Lung microvascular endothelial cell (primary cell): ENCODE measurements around the gene TTC7B. TPM values are rescaled to one million over a fixed set of nuclear protein-coding genes. Genes with fewer than 3 reads are reported as not detected.
"Not testable (repeated sequence)": the region's sequence is repeated elsewhere in the genome, so short reads cannot be mapped to it uniquely, and the experiment has no call there.

Source experiments
- DNase-seq, 2 donors: peaks; one replicate each; pipeline versions ENCODE4 v3.0.0 to v3.0.0-alpha.2; 2010; ENCODE audit warnings: low read depth in 2 of 2
- total RNA-seq: library from RNA; depleted of rRNA; stranded (reverse); fragments of >200 nt; gene quantifications from 2 replicates; pipeline ENCODE4 v1.2.1, GENCODE V29; 2014

The TTC7B gene
- total RNA-seq, result 9.2 and 14.7 TPM in 2 replicates

GRCh38 chr14:90815822-90816662, at the start of gene TTC7B:
Gene TTC7B, minus strand, starts transcription at chr14:90816430. Its CDS starts 135 bp downstream, at chr14:90816295.
- DNase-seq, result peak; percentile 43 to 56

GRCh38 chr14:90864741-90865140, 48.5 kb upstream of the TTC7B start:
- DNase-seq, result no peak

- DNase-seq, result no peak
These were observed 42.3 kb upstream of the TTC7B start for GRCh38 chr14:90858511-90858910.

- DNase-seq, result peak; percentile 32 to 64
These were observed 41.6 kb upstream of the TTC7B start for GRCh38 chr14:90857866-90858265.

- not testable (repeated sequence) for DNase-seq
These were observed 39.9 kb upstream of the TTC7B start for GRCh38 chr14:90856115-90856514.

- no peak for DNase-seq
These were observed 36.9 kb upstream of the TTC7B start for GRCh38 chr14:90853116-90853515.

- no peak for DNase-seq
These were observed 35.3 kb upstream of the TTC7B start for GRCh38 chr14:90851327-90852036.

- peak; percentile 83 to 92 for DNase-seq
These were observed 34.3 kb upstream of the TTC7B start for GRCh38 chr14:90850487-90850886.

GRCh38 chr14:90849787-90850444, 33.7 kb upstream of the TTC7B start:
- DNase-seq, result peak in 1 of 2 donors; percentile 45

GRCh38 chr14:90848944-90849731, 32.9 kb upstream of the TTC7B start:
- peak in 1 of 2 donors; percentile 35 for DNase-seq

GRCh38 chr14:90846511-90846910, 30.3 kb upstream of the TTC7B start:
- DNase-seq, result no peak

GRCh38 chr14:90844321-90844720, 28.1 kb upstream of the TTC7B start:
- DNase-seq, result no peak

- DNase-seq, result no peak
These were observed 26.5 kb upstream of the TTC7B start for GRCh38 chr14:90842726-90843125.

GRCh38 chr14:90840667-90841066, 24.4 kb upstream of the TTC7B start:
- DNase-seq, result not testable (repeated sequence)

GRCh38 chr14:90839889-90840266, 23.6 kb upstream of the TTC7B start:
- no peak for DNase-seq

GRCh38 chr14:90839024-90839888, 23.0 kb upstream of the TTC7B start:
- DNase-seq, result peak; percentile 22 to 58

- not testable (repeated sequence) for DNase-seq
These were observed 22.3 kb upstream of the TTC7B start for GRCh38 chr14:90838531-90838930.

GRCh38 chr14:90837355-90837754, 21.1 kb upstream of the TTC7B start:
- DNase-seq, result no peak

GRCh38 chr14:90836692-90837063, 20.4 kb upstream of the TTC7B start:
- no peak for DNase-seq

GRCh38 chr14:90831821-90832220, 15.6 kb upstream of the TTC7B start:
- DNase-seq, result no peak
